GM10266 (cell line): Measurements from ENCODE around the gene P2RX6.
"Not testable (repeated sequence)": the region's sequence is repeated elsewhere in the genome, so short reads cannot be mapped to it uniquely, and the experiment has no call there.

ENCODE experiments used
- DNase-seq: peaks from one replicate; pipeline ENCODE4 v3.0.0; 2012; ENCODE audit errors: extremely low spot score
- TF ChIP-seq, protein P1 (sequence below): IDR thresholded peaks from 2 replicates; pipeline ENCODE4 v1.5.1; 2012; ENCODE audit warnings: mild to moderate bottlenecking, low read depth; ENCODE audit not compliant: control insufficient read depth, insufficient read depth; ENCODE audit errors: missing control alignments

The P2RX6 gene

DNA sequence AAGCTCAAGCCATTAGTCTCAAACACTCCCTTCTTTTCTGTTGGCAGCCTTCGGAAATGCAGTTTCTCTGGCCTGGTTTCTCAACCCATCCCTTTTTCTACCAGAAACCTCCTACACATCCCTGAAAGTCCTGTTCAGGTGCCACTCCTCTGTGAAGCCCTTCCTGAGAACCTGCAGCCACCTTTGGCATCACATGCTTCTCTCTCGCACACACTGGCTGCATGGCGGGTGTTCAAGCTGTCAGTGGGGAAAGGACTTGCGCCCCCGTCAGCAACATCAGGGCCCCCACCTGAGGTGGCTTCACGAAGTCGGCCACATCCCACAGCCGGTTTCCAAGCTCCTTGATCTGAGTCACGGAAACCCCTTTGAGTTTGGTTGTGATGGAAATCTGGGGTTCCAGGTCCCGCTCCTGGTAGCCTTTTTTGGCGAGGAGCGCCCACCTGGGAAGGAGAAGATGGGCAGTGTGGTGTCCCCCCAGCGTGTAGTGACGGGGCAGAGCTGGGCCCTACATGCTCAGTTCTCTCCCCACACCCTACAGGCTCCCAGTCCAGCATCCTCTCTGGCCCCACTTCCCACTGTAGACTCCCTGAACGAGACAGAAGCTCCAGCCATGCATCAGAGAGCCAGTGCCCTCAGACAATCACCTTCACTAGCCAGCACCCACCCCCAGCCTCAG lies 29.0 kb downstream of the P2RX6 start:
- DNase-seq = no peak
- TF ChIP-seq, protein P1, sequence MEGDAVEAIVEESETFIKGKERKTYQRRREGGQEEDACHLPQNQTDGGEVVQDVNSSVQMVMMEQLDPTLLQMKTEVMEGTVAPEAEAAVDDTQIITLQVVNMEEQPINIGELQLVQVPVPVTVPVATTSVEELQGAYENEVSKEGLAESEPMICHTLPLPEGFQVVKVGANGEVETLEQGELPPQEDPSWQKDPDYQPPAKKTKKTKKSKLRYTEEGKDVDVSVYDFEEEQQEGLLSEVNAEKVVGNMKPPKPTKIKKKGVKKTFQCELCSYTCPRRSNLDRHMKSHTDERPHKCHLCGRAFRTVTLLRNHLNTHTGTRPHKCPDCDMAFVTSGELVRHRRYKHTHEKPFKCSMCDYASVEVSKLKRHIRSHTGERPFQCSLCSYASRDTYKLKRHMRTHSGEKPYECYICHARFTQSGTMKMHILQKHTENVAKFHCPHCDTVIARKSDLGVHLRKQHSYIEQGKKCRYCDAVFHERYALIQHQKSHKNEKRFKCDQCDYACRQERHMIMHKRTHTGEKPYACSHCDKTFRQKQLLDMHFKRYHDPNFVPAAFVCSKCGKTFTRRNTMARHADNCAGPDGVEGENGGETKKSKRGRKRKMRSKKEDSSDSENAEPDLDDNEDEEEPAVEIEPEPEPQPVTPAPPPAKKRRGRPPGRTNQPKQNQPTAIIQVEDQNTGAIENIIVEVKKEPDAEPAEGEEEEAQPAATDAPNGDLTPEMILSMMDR = no peak

DNA sequence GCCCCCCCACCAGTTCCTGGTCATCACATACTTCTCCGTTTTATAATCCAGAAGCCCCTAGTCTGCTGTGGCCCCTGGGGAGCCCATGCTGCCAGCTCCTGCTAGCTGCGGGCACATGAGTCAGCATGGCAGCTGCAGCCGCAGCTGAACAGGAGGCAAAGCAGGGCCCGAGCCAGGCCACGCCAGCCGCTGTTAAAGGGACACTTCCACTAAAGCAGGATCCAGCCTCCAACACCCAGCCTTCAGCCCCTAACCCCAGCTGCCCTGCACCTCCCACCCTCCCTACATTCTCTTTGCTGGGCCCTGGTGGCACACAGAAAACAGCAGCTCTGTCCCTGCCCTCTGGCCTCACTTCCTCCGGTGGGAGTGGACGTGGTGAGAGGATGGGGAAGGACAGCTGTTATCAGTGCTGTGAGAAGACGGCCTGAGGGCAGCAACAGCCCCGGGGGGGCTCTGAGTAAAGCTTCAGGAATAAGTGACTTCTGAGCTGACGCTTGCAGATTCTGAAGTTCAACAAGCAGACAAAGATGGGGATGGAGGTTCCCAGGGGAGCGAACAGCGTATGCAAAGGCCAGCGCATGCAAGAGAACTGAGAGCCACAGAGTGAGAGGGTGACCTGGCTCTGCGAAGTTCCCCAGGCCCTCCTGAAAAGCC lies 30.1 kb downstream of the P2RX6 start:
- DNase-seq = no peak
- TF ChIP-seq, protein P1 = no peak

DNA sequence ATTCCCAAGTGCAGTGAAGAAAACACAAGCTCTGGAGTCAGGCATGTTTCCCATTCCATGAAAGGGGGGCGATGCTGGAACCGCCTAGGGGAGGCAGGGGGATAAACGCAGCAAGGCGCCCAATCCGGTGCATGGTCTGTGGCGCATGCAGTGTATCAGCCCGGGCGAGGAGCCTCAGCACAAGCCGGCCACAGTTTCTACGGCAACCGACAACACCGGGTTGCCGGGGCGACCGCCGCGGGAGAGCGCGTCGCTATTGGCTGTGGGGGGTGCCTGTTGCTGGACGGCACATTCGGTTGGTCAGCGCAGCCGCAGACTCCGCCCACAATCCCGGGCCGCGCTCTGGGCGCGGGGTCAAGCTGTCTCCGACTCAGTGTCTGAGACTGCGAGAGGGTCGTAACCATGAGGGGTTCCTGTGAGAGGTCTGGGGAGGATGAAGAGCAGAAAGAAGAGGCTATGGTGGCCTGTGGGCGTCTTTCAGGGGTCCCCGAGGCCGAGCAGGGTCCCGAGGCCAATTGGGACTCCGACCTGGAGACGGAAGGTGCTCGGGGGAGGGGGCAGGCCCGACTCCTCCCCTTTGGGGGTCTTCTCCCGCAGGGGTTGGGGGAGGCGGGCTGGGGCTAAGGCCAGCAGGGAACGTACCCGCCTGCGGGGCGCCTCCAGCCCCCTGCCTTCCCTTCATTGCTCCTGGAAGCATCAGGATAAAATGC lies 30.8 kb downstream of the P2RX6 start, which contains the start of gene LRRC74B:
LRRC74B (plus strand) TSS at position 362 of the 710 bp plus-strand sequence; CDS start at position 403, 41 bp downstream.
- DNase-seq = peak; percentile 93

DNA sequence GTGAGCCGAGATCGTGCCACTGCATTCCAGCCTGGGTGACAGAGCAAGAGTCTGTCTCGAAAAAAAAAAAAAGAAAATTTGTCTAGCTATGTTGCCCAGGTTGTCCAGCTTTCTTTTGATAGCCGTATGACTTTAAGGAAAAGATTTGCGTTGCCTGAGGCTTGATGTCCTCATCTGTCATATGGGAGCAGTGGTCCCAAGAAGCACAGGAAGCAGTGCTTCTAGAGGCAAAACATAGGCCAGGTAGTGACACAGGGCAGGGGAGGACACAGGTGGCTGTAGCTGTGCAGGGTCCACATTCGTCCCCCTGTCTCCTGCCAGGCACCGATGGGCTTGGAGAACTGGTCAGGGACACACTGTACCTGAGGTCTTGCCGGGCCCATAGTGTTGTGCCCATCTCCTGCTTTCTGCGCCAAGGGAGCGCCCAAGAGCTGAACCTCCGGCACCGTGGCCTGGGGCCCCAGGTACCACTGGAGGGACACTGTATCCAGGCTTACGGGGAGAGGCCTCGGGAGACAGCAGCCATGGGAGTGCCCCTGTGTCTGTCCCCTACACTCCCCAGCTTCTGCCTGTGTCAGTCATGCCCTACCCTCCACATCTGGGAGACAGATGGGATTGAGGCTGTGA lies 32.2 kb downstream of the P2RX6 start:
- DNase-seq = no peak
- TF ChIP-seq, protein P1 = no peak

More for the DNA sequence above, 30.8 kb downstream of the P2RX6 start, which contains the start of gene LRRC74B:
- TF ChIP-seq, protein P1 = no peak

DNA sequence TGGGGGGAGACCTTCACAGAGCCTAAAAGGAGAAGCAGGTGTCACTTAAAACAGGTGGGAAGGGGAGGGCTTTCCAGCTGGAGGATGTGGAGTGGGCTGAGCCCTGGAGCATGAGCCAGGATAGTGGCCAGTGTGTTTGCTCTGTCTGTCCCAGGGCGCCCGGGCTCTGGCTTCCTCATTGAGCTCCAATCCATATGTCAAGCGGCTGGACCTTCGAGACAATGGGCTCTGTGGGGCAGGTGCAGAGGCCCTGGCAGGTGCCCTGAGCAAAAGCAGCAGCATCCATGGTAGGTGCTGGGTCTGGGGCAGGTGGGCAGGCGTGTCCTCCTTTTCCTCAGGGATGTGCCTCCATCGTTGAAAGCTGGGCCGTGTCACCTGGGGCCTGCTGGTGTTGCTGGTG lies 32.8 kb downstream of the P2RX6 start:
- no peak for DNase-seq
- TF ChIP-seq, protein P1 = no peak

DNA sequence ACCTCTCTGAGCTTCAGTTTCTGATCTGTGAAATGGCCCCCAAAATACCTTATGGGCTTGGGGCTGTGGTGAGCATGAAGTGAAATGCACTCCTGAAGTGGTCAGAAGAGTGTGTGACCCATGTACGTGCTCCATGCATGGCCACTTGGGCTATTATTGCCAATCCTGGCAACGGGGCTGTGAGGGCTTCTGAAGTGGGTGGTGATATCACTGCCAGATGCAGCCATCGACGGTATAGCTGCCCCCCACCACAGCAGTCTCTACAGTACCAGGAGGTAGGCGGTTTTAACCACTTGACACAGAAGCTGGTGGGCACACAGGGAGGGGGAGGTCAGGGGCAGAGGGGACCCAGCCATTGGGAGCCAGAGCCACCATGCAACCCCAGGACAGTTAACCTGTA lies 33.5 kb downstream of the P2RX6 start:
- DNase-seq = not testable (repeated sequence)

DNA sequence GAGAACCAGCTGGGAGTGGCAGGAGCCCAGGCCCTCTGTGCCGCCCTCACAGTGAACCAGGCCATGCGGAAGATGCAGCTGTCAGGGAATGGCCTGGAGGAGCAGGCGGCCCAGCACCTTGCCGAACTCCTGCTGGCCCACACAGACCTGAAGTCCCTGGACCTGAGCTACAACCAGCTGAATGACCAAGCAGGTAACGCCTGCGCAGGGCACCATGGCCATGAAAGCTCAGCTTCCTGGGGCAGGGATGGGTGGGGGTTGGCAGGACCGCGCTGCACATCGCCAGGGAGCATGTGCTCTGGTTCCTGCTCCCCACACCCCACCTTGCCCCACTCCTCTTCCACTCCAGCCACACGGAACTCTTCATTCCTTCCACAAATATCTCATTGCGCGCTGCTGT lies 34.0 kb downstream of the P2RX6 start:
- DNase-seq = not testable (repeated sequence)
